GM12801 (cell line): ENCODE results near the gene GAGE12J.

Source experiments
- CTCF ChIP-seq: IDR thresholded peaks from one replicate; pipeline ENCODE4 v1.5.1; 2011; ENCODE audit warnings: control low read depth; ENCODE audit not compliant: insufficient read length; ENCODE audit errors: extremely low read depth

The GAGE12J gene

GRCh38 chrX:49282647-49283011 is 39.2 kb upstream of the GAGE12J start:
- no peak for TF ChIP-seq CTCF

- TF ChIP-seq CTCF = no peak
Observed at GRCh38 chrX:49284212-49284611, 37.6 kb upstream of the GAGE12J start.

GRCh38 chrX:49286136-49286535 is 35.7 kb upstream of the GAGE12J start:
- no peak for TF ChIP-seq CTCF

- no peak for TF ChIP-seq CTCF
Observed at GRCh38 chrX:49286581-49286980, 35.3 kb upstream of the GAGE12J start.

GRCh38 chrX:49287665-49288064 is 34.2 kb upstream of the GAGE12J start:
- TF ChIP-seq CTCF = no peak

GRCh38 chrX:49290215-49290614 is 31.6 kb upstream of the GAGE12J start:
- no peak for TF ChIP-seq CTCF

- no peak for TF ChIP-seq CTCF
Observed at GRCh38 chrX:49291615-49292337, 30.1 kb upstream of the GAGE12J start.
